ENCODE results near the gene PLPP4.
"Not testable (repeated sequence)": the region's sequence is repeated elsewhere in the genome, so short reads cannot be mapped to it uniquely, and the experiment has no call there.

PLPP4 gene

DNA sequence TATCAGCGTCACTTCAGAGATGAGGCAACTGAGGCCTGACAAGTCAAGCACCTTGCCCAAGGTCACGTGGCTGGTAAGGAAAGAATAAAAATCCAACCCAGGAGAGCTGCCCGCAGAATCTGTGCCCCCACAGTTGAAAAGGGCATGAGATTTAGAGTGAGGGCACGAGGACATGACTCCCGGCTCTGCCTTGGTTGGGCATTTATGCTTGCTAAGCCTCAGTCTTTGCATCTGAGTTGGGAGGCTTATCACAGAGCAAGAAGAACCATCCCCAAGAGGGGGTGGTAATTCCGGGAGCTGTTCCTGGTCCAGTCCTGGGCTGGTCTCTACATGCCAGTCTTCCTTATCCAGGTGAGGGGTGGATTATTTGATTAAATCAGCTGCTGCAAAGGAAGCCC lies 37.3 kb downstream of the PLPP4 start:
- no peak overlapping the region for H3K4me3 ChIP-seq (ENCODE audit: low read depth, low read length)
- no peak for DNase-seq (ENCODE audit: low read depth, low spot score)
- no peak for TF ChIP-seq CTCF (IDR thresholded peaks at IDR 0.05; ENCODE audit: insufficient read depth, low read length, missing control alignments)
- ChIA-PET CTCF (interaction anchor here (1.5 to 3.3 kb wide), 2 partner anchors 13 to 15 kb away, joined by 3 to 11 read pairs; no protein-coding TSS in a partner anchor), POLR2A (no interaction called here)

- ChIA-PET CTCF (interaction anchor here (0.9 to 1.0 kb wide), 2 partner anchors 14 to 176 kb away, joined by 3 read pairs; no protein-coding TSS in a partner anchor), POLR2A (no interaction called here)
- H3K4me3 ChIP-seq (ENCODE audit: low read depth, low read length), result no peak overlapping the region
- no peak for DNase-seq (ENCODE audit: low read depth, low spot score)
- TF ChIP-seq CTCF (IDR thresholded peaks at IDR 0.05; ENCODE audit: insufficient read depth, low read length, missing control alignments), result no peak
These were observed 38.4 kb downstream of the PLPP4 start for GRCh38 chr10:120495226-120496009.

DNA sequence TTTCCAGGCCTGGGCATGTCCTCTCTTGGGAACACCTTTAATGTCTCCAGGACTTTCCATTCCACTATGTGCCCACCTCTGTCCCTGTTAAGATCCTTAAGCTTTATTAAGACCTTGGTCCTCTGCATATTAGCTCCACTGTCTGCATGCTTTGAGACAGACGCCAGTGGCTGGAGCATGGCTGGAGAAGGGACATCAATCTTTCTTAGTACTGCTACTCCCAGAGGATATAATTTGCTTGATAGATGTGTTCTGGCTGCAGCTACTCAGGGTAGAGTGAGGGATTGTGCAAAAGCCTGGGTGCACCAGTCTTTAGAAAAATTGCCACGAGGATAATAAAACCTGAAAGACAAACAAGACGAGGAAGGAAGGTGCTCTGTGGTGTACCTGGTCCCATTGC lies 42.9 kb downstream of the PLPP4 start:
- CTCF ChIA-PET, result no interaction called here
- H3K4me3 ChIP-seq (ENCODE audit: low read depth, low read length), result no peak overlapping the region
- TF ChIP-seq CTCF (IDR thresholded peaks at IDR 0.05; ENCODE audit: insufficient read depth, low read length, missing control alignments), result no peak
- no peak for DNase-seq (ENCODE audit: low read depth, low spot score)
- POLR2A ChIA-PET, result no interaction called here

DNA sequence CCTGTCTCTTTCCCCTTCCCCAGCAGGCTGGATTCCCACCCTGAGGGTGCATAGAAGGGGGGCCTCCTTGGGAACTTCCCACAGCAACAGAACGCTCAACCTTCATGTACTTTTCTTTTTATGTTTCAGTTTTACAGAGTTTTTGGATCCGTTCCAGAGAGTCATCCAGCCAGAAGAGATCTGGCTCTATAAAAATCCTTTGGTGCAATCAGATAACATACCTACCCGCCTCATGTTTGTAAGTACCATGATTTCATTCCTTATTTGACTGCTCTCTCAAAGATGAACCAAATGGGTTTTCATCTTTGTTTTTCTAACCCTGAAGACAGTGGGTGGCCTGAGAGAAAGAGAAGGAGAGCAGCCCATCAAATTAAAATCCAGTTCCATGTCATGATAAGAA lies 46.7 kb downstream of the PLPP4 start:
- H3K4me3 ChIP-seq (ENCODE audit: low read depth, low read length), result no peak overlapping the region
- CTCF ChIA-PET, result interaction anchor here (0.9 to 2.8 kb wide), 3 partner anchors 49 to 81 kb away, joined by 3 to 12 read pairs (median 4); no protein-coding TSS in a partner anchor
- no peak for TF ChIP-seq CTCF (IDR thresholded peaks at IDR 0.05; ENCODE audit: insufficient read depth, low read length, missing control alignments)
- POLR2A ChIA-PET, result interaction anchor here (1.2 to 1.3 kb wide), 2 partner anchors 23 to 611 kb away, joined by 3 to 4 read pairs; partner anchors contain the start of gene SEC23IP
- DNase-seq (ENCODE audit: low read depth, low spot score), result no peak

DNA sequence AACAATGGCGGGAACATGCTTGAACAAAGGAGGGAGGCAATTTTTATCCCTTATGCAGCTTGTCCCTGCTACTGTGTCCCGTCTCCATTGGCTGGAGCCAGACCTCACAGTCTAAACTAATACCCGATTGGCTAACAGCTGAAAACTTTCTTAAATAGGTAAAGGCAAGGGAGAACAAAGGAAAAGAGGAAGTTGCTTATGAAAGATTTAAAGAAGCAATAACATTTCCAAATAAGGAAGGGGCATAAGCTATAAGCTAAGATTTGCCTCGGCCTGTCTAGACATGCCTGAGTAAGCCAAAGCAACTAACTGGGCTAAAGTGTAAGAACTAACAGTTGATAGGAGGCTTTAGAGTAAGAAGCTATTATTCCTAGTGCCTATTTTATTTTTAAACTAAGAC lies 47.2 kb downstream of the PLPP4 start:
- CTCF ChIA-PET, result interaction anchor here (0.9 to 2.8 kb wide), 3 partner anchors 26 to 81 kb away, joined by 3 to 12 read pairs (median 3); no protein-coding TSS in a partner anchor
- peak; percentile 38 for DNase-seq (ENCODE audit: low read depth, low spot score)
- POLR2A ChIA-PET, result interaction anchor here (1.1 to 1.3 kb wide), 3 partner anchors 22 to 612 kb away, joined by 3 to 4 read pairs (median 3); partner anchors contain the start of gene SEC23IP

GRCh38 chr10:120505056-120505455 lies 48.0 kb downstream of the PLPP4 start:
- ChIA-PET POLR2A (interaction anchor here (1.1 to 1.3 kb wide), 3 partner anchors 21 to 613 kb away, joined by 3 to 4 read pairs (median 3); partner anchors contain the start of gene SEC23IP), CTCF (interaction anchor here (1.0 to 2.8 kb wide), 2 partner anchors 27 to 82 kb away, joined by 3 to 12 read pairs; no protein-coding TSS in a partner anchor)
- no peak for TF ChIP-seq CTCF (IDR thresholded peaks at IDR 0.05; ENCODE audit: insufficient read depth, low read length, missing control alignments)

More for the DNA sequence above, 47.2 kb downstream of the PLPP4 start:
- H3K4me3 ChIP-seq (ENCODE audit: low read depth, low read length), result not testable (repeated sequence)

More at GRCh38 chr10:120505056-120505455, 48.0 kb downstream of the PLPP4 start:
- DNase-seq (ENCODE audit: low read depth, low spot score), result no peak
- no peak overlapping the region for H3K4me3 ChIP-seq (ENCODE audit: low read depth, low read length)

All from AG04449 (cell line).